HUES48 (cell line): Measurements from ENCODE around the gene GYPC.
"Not testable (repeated sequence)": the region's sequence is repeated elsewhere in the genome, so short reads cannot be mapped to it uniquely, and the experiment has no call there.

ENCODE experiments used
- H3K27ac ChIP-seq: one replicate; pipeline ENCODE4 v1.7.0; 2013; ENCODE audit warnings: low read depth, low read length, inconsistent platforms
- H3K27me3 ChIP-seq: 2 replicates; pipeline ENCODE4 v1.6.1; 2013; ENCODE audit warnings: mild to moderate bottlenecking, low read length; ENCODE audit not compliant: control insufficient read depth, insufficient read depth
- H3K36me3 ChIP-seq: 2 replicates; pipeline ENCODE4 v1.6.1; 2013; ENCODE audit warnings: low read length; ENCODE audit not compliant: control insufficient read depth, insufficient read depth
- H3K4me1 ChIP-seq: 2 replicates; pipeline ENCODE4 v1.6.1; 2013; ENCODE audit warnings: mild to moderate bottlenecking, low read length; ENCODE audit not compliant: control insufficient read depth, insufficient read depth
- H3K4me3 ChIP-seq: 2 replicates; pipeline ENCODE4 v1.5.1; 2013; ENCODE audit warnings: mild to moderate bottlenecking, low read depth, low read length
- H3K9ac ChIP-seq: 2 replicates; pipeline ENCODE4 v1.6.1; 2013; ENCODE audit warnings: mild to moderate bottlenecking, low read depth, low read length, moderate library complexity
- H3K9me3 ChIP-seq: 2 replicates; pipeline ENCODE4 v1.6.1; 2013; ENCODE audit warnings: low read length; ENCODE audit not compliant: control insufficient read depth, insufficient read depth

Gene GYPC

GRCh38 chr2:126699716-126700581, 44.0 kb downstream of the GYPC start:
- peaks cover 27% of the 10 kb centered on the region; the same call in 1 of the 2 replicates for H3K4me1 ChIP-seq
- peak overlapping the region; percentile 90 for H3K27ac ChIP-seq
- no peak overlapping the region for H3K9ac ChIP-seq
- H3K36me3 ChIP-seq, result no peaks in the 10 kb centered on the region
- 0 out of 2 replicates have a peak, but pooled peaks cover 4% of the 10 kb centered on the region for H3K9me3 ChIP-seq
- H3K27me3 ChIP-seq, result no peaks in the 10 kb centered on the region
- no peak overlapping the region for H3K4me3 ChIP-seq

- Histone ChIP-seq H3K27ac (peak overlapping the region; percentile 90), H3K9me3 (0 out of 2 replicates have a peak, but pooled peaks cover 4% of the 10 kb centered on the region), H3K9ac (no peak overlapping the region), H3K4me1 (peaks cover 30% of the 10 kb centered on the region; the same call in 1 of the 2 replicates), H3K27me3 (no peaks in the 10 kb centered on the region), H3K4me3 (no peak overlapping the region), H3K36me3 (no peaks in the 10 kb centered on the region)
Measured at GRCh38 chr2:126700677-126701076, 44.7 kb downstream of the GYPC start.

GRCh38 chr2:126703311-126703710, 47.4 kb downstream of the GYPC start:
- Histone ChIP-seq H3K9ac (no peak overlapping the region), H3K4me3 (no peak overlapping the region), H3K27ac (no peak overlapping the region), H3K4me1 (peaks cover 33% of the 10 kb centered on the region; the same call in 1 of the 2 replicates), H3K9me3 (0 out of 2 replicates have a peak, but pooled peaks cover 4% of the 10 kb centered on the region), H3K36me3 (no peaks in the 10 kb centered on the region), H3K27me3 (no peaks in the 10 kb centered on the region)

- Histone ChIP-seq H3K4me1 (peaks cover 24% of the 10 kb centered on the region; the same call in 1 of the 2 replicates), H3K27ac (no peak overlapping the region), H3K9ac (no peak overlapping the region), H3K27me3 (no peaks in the 10 kb centered on the region), H3K36me3 (no peaks in the 10 kb centered on the region), H3K4me3 (no peak overlapping the region), H3K9me3 (0 out of 2 replicates have a peak, but pooled peaks cover 4% of the 10 kb centered on the region)
Measured at GRCh38 chr2:126704434-126705160, 48.6 kb downstream of the GYPC start.

- H3K9ac ChIP-seq, result no peak overlapping the region
- H3K36me3 ChIP-seq, result no peaks in the 10 kb centered on the region
- H3K4me3 ChIP-seq, result no peak overlapping the region
- peaks cover 11% of the 10 kb centered on the region; the same call in 1 of the 2 replicates for H3K4me1 ChIP-seq
- H3K27ac ChIP-seq, result no peak overlapping the region
- H3K9me3 ChIP-seq, result no peaks in the 10 kb centered on the region; the same call in 1 of the 2 replicates
- no peaks in the 10 kb centered on the region for H3K27me3 ChIP-seq
Measured at GRCh38 chr2:126707191-126707590, 51.2 kb downstream of the GYPC start.

GRCh38 chr2:126707941-126708340, 52.0 kb downstream of the GYPC start:
- Histone ChIP-seq H3K4me3 (no peak overlapping the region), H3K36me3 (no peaks in the 10 kb centered on the region), H3K9me3 (no peaks in the 10 kb centered on the region; the same call in 1 of the 2 replicates), H3K27ac (no peak overlapping the region), H3K9ac (no peak overlapping the region), H3K4me1 (peaks cover 11% of the 10 kb centered on the region; the same call in 1 of the 2 replicates), H3K27me3 (no peaks in the 10 kb centered on the region)

GRCh38 chr2:126714191-126714965, 58.4 kb downstream of the GYPC start:
- Histone ChIP-seq H3K9me3 (no peaks in the 10 kb centered on the region; the same call in 1 of the 2 replicates), H3K36me3 (no peaks in the 10 kb centered on the region), H3K9ac (no peak overlapping the region), H3K4me1 (no peaks in the 10 kb centered on the region), H3K4me3 (no peak overlapping the region), H3K27ac (no peak overlapping the region), H3K27me3 (no peaks in the 10 kb centered on the region)

- no peaks in the 10 kb centered on the region for H3K27me3 ChIP-seq
- H3K9me3 ChIP-seq, result no peaks in the 10 kb centered on the region; the same call in 1 of the 2 replicates
Measured at GRCh38 chr2:126715111-126715510, 59.2 kb downstream of the GYPC start.

GRCh38 chr2:126715576-126716406, 59.8 kb downstream of the GYPC start:
- Histone ChIP-seq H3K36me3 (no peaks in the 10 kb centered on the region), H3K9ac (no peak overlapping the region), H3K9me3 (no peaks in the 10 kb centered on the region; the same call in 1 of the 2 replicates), H3K27me3 (no peaks in the 10 kb centered on the region), H3K4me3 (no peak overlapping the region), H3K4me1 (no peaks in the 10 kb centered on the region), H3K27ac (no peak overlapping the region)

More at GRCh38 chr2:126715111-126715510, 59.2 kb downstream of the GYPC start:
- H3K9ac ChIP-seq, result no peak overlapping the region
- no peak overlapping the region for H3K27ac ChIP-seq
- no peaks in the 10 kb centered on the region for H3K4me1 ChIP-seq
- no peaks in the 10 kb centered on the region for H3K36me3 ChIP-seq
- no peak overlapping the region for H3K4me3 ChIP-seq

- not testable (repeated sequence) for H3K27ac ChIP-seq, H3K4me3 ChIP-seq, H3K9me3 ChIP-seq, H3K27me3 ChIP-seq, H3K9ac ChIP-seq, H3K4me1 ChIP-seq, H3K36me3 ChIP-seq
Measured at GRCh38 chr2:126717277-126717676, 61.3 kb downstream of the GYPC start.
